ENCODE data around the gene ZNF248. TPM values are rescaled to one million over a fixed set of nuclear protein-coding genes. Genes with fewer than 3 reads are reported as not detected.
A peak's percentile ranks its signal among the peaks of the same experiment; 100 is the strongest.

ZNF248 gene
- total and polyA plus RNA-seq, 9 of the 15 experiments (the other 6 are each of a cell fraction or from before 2014, with no cell fraction given) = 4.5 to 16.5 (median 10.2) TPM

GRCh38 chr10:37754538-37755323, 102.7 kb downstream of the ZNF248 start:
- ChIA-PET CTCF (ENCODE audit: low intra/inter-chr PET ratio) (no interaction called here), POLR2A (interaction anchor here (0.9 kb wide), 1 partner anchor 99 kb away, joined by 3 read pairs; no protein-coding TSS in a partner anchor)
- peak; percentile 54 for FAIRE-seq
- BruUV-seq (replicated peaks) = no TSS peak
- no peaks in the 10 kb centered on the region for H4K20me1 ChIP-seq (replicated peaks; ENCODE audit: control insufficient read depth, insufficient read depth, low read length)
- H3K4me3 ChIP-seq = no peak overlapping the region
- no peak overlapping the region for H2AFZ ChIP-seq (ENCODE audit: low read depth, low read length)
- no peaks in the 10 kb centered on the region for H3K4me1 ChIP-seq (replicated peaks in 1 of 2; ENCODE audit: control insufficient read depth in 2 of 2, insufficient read depth in 2 of 2, low read length in 2 of 2)
- no peaks in the 10 kb centered on the region for H3K9me1 ChIP-seq (ENCODE audit: control insufficient read depth, insufficient read depth, low read length)
- H3K9me3 ChIP-seq (replicated peaks; ENCODE audit: control insufficient read depth, insufficient read depth, low read depth, low read length) = no peaks in the 10 kb centered on the region; the same call in 1 of the 2 replicates
- intact Hi-C loops (cut with micrococcal nuclease) = loop anchor here (5.0 to 10.0 kb wide), 2 partner anchors 180 to 852 kb away; no protein-coding TSS in a partner anchor
- peak; percentile 77 for ATAC-seq
- no peaks in the 10 kb centered on the region for H3K27me3 ChIP-seq (ENCODE audit: control insufficient read depth in 2 of 2, insufficient read depth in 2 of 2, low read length in 2 of 2)
- H3K27ac ChIP-seq (ENCODE audit: extremely low read depth, low read depth, low read length) = no peak overlapping the region
- no peak overlapping the region for H3K4me2 ChIP-seq (ENCODE audit: insufficient read depth, low read length)
- DNase-seq (ENCODE audit: extremely low read depth in 1 of 4, low spot score in 3 of 4) = peak in 3 of 4 experiments; percentile 11 to 28 (median 16)
- no peak overlapping the region for H3K9ac ChIP-seq (ENCODE audit: insufficient read depth in 1 of 2, low read depth in 2 of 2, low read length in 2 of 2)
- H3K79me2 ChIP-seq (ENCODE audit: control insufficient read depth, insufficient read depth, low read length) = no peaks in the 10 kb centered on the region
- 0% methylated on average over 2 of the region's 2 CpGs for WGBS (ENCODE audit: insufficient coverage, low coverage, missing lambda C conversion rate)
- no peaks in the 10 kb centered on the region for H3K36me3 ChIP-seq (ENCODE audit: control insufficient read depth, insufficient read depth, low read length)
- in situ Hi-C loops (cut with MboI) = no loop called here
- TF ChIP-seq SMC3 (conservative IDR thresholded peaks at IDR 0.05; ENCODE audit: insufficient read depth, low read depth, low read length) (0 out of 2 replicates have a peak, but pooled peaks have one; percentile 27), CTCF (IDR thresholded peaks at IDR 0.05 in 2 of 3, conservative IDR thresholded peaks at IDR 0.05 in 1 of 3; ENCODE audit: insufficient read depth in 2 of 3, low read depth in 1 of 3, low read length in 3 of 3) (peak; percentile 24 to 54 (median 43); a peak in 4 of 6 replicates), NEUROD1 (IDR thresholded peaks at IDR 0.05; ENCODE audit: borderline replicate concordance, low read depth, low read length, partially characterized antibody) (no peak), SMAD2 (IDR thresholded peaks at IDR 0.05; ENCODE audit: low read depth, low read length) (no peak), TAF1 (IDR thresholded peaks at IDR 0.05; ENCODE audit: control insufficient read depth, extremely low read depth, insufficient read depth, low read length, severe bottlenecking) (no peak), FOS (IDR thresholded peaks at IDR 0.05; ENCODE audit: extremely low read depth, insufficient read length) (no peak), REST (IDR thresholded peaks at IDR 0.05; ENCODE audit: borderline replicate concordance) (peak; percentile 13; the same call in 1 of the 2 replicates), REST (CRISPR knock-in tag; IDR thresholded peaks at IDR 0.05; ENCODE audit: low read depth) (no peak), RAD21 (CRISPR knock-in tag; conservative IDR thresholded peaks at IDR 0.05 in 1 of 2, IDR thresholded peaks at IDR 0.05 in 1 of 2) (peak; percentile 34 to 42), ZBTB1 (CRISPR knock-in tag; IDR thresholded peaks at IDR 0.05; ENCODE audit: borderline replicate concordance, low read depth) (no peak)
